Ishikawa (cell line): ENCODE measurements around the gene DDX28.

Experiments used
- CREB1 ChIP-seq: IDR thresholded peaks from 2 replicates; pipeline ENCODE4 v1.6.1; 2012; ENCODE audit warnings: low read depth
- EGR1 ChIP-seq: IDR thresholded peaks from 2 replicates; pipeline ENCODE4 v1.6.1; 2012
- EP300 ChIP-seq: IDR thresholded peaks from 2 replicates; pipeline ENCODE4 v1.6.1; 2012; ENCODE audit warnings: borderline replicate concordance
- RAD21 ChIP-seq: IDR thresholded peaks from 2 replicates; pipeline ENCODE4 v1.6.1; 2012; ENCODE audit warnings: low read depth
- TAF1 ChIP-seq: IDR thresholded peaks from 2 replicates; pipeline ENCODE4 v1.6.1; 2012; ENCODE audit warnings: low read depth, mild to moderate bottlenecking
- TEAD4 ChIP-seq: IDR thresholded peaks from 2 replicates; pipeline ENCODE4 v1.6.1; 2012
- YY1 ChIP-seq: IDR thresholded peaks from 2 replicates; pipeline ENCODE4 v1.6.1; 2012; ENCODE audit warnings: low read depth
- TF ChIP-seq, protein P1 (sequence below): IDR thresholded peaks from 2 replicates; pipeline ENCODE4 v1.6.1; 2012
- TF ChIP-seq, protein P2 (sequence below): IDR thresholded peaks from 2 replicates; pipeline ENCODE4 v1.6.1; 2012
- TF ChIP-seq, protein P3 (sequence below): IDR thresholded peaks from 2 replicates; pipeline ENCODE4 v1.6.1; 2012; ENCODE audit warnings: low read depth, mild to moderate bottlenecking

DNA sequence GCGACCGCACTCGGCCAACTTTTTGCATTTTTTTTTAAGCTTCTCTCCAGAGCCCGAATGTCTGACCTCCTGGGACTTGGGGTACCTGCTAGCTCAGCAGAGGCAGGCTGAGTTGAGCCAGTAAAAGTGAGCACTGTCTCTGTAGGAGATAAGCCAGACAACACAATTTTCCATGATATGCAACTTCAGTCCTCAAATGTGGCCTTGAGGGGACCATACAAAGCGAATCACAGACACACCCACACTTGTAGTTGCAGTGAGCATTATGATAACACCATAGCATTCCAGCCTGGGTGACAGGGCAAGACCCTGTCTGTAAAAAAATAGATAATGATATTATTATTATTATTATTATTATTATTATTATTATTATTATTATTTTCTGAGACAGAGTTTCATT, 26.4 kb downstream of the DDX28 start:
- TF ChIP-seq CREB1, result no peak
- TF ChIP-seq EGR1, result no peak
- no peak for TF ChIP-seq YY1
- no peak for TF ChIP-seq TEAD4
- TF ChIP-seq, protein P1, sequence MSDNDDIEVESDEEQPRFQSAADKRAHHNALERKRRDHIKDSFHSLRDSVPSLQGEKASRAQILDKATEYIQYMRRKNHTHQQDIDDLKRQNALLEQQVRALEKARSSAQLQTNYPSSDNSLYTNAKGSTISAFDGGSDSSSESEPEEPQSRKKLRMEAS, result no peak
- no peak for TF ChIP-seq TAF1
- TF ChIP-seq EP300, result no peak
- TF ChIP-seq RAD21, result no peak
- TF ChIP-seq, protein P2, sequence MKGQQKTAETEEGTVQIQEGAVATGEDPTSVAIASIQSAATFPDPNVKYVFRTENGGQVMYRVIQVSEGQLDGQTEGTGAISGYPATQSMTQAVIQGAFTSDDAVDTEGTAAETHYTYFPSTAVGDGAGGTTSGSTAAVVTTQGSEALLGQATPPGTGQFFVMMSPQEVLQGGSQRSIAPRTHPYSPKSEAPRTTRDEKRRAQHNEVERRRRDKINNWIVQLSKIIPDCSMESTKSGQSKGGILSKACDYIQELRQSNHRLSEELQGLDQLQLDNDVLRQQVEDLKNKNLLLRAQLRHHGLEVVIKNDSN, result no peak
- TF ChIP-seq, protein P3, sequence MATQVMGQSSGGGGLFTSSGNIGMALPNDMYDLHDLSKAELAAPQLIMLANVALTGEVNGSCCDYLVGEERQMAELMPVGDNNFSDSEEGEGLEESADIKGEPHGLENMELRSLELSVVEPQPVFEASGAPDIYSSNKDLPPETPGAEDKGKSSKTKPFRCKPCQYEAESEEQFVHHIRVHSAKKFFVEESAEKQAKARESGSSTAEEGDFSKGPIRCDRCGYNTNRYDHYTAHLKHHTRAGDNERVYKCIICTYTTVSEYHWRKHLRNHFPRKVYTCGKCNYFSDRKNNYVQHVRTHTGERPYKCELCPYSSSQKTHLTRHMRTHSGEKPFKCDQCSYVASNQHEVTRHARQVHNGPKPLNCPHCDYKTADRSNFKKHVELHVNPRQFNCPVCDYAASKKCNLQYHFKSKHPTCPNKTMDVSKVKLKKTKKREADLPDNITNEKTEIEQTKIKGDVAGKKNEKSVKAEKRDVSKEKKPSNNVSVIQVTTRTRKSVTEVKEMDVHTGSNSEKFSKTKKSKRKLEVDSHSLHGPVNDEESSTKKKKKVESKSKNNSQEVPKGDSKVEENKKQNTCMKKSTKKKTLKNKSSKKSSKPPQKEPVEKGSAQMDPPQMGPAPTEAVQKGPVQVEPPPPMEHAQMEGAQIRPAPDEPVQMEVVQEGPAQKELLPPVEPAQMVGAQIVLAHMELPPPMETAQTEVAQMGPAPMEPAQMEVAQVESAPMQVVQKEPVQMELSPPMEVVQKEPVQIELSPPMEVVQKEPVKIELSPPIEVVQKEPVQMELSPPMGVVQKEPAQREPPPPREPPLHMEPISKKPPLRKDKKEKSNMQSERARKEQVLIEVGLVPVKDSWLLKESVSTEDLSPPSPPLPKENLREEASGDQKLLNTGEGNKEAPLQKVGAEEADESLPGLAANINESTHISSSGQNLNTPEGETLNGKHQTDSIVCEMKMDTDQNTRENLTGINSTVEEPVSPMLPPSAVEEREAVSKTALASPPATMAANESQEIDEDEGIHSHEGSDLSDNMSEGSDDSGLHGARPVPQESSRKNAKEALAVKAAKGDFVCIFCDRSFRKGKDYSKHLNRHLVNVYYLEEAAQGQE, result no peak
